ENCODE results near the gene APOBEC3F.

DNA sequence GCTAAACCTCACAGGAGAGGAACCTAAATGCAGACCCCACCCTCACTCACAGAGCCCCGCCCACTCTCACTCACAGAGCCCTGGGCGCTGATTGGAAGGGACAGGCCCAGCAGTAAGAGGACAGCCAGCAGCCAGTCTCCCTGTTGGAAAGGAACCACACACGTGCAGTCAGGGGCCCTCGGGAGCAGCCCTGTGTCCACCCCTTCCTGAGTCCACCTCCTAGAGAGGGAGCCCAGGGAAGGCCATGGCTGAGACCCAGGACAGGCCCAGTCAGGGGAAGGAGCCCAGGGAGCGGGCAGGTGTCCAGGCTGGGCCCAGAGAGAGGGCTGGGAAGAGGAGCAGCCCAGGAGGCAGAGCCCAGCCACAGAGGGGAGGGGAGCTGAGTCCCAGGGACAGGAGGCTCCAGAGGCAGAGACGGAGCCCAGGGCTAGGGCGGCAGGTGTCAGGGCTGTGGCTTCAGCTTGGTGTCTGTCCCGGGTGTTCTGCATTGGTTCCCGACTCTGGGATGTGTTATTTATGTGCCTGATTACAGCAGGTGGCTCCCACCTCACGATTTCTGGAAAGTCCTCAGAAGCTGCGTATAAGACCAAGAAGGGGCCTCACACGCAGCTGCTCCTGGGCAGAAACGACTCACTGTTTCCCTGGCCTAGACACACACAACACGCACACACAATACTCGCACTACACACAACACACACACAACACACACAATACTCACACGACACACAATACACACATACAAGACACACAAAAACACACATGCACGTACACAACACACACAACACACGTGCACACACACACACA is 47.4 kb downstream of the APOBEC3F start:
- TF ChIP-seq, protein P1, sequence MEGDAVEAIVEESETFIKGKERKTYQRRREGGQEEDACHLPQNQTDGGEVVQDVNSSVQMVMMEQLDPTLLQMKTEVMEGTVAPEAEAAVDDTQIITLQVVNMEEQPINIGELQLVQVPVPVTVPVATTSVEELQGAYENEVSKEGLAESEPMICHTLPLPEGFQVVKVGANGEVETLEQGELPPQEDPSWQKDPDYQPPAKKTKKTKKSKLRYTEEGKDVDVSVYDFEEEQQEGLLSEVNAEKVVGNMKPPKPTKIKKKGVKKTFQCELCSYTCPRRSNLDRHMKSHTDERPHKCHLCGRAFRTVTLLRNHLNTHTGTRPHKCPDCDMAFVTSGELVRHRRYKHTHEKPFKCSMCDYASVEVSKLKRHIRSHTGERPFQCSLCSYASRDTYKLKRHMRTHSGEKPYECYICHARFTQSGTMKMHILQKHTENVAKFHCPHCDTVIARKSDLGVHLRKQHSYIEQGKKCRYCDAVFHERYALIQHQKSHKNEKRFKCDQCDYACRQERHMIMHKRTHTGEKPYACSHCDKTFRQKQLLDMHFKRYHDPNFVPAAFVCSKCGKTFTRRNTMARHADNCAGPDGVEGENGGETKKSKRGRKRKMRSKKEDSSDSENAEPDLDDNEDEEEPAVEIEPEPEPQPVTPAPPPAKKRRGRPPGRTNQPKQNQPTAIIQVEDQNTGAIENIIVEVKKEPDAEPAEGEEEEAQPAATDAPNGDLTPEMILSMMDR (IDR thresholded peaks at IDR 0.05) = no peak
- no peak for TF ChIP-seq POLR2A (IDR thresholded peaks at IDR 0.05)

All from right lobe of liver (tissue), 4 donors.